GM12878 (cell line): Measurements from ENCODE around the gene DARS1.

Experiments used
- ATF2 ChIP-seq: IDR thresholded peaks from 2 replicates; pipeline ENCODE4 v1.6.1; 2012; ENCODE audit warnings: low read length, inconsistent platforms
- FOXM1 ChIP-seq: IDR thresholded peaks from 2 replicates; pipeline ENCODE4 v1.6.1; 2012; ENCODE audit warnings: low read depth, mild to moderate bottlenecking, inconsistent platforms, low read length, moderate library complexity
- IKZF1 ChIP-seq: fragments of 450-650 bp; conservative IDR thresholded peaks from 2 replicates; pipeline ENCODE4 v1.6.1; 2017; ENCODE audit warnings: antibody characterized with exemption, mild to moderate bottlenecking
- NFIC ChIP-seq: IDR thresholded peaks from 2 replicates; pipeline ENCODE4 v1.6.1; 2012; ENCODE audit warnings: low read depth, mild to moderate bottlenecking, inconsistent platforms, low read length, moderate library complexity
- ZNF384 ChIP-seq: IDR thresholded peaks from 2 replicates; pipeline ENCODE4 v1.6.1; 2012; ENCODE audit warnings: low read depth, mild to moderate bottlenecking, low read length, improper control_type of control experiment, borderline replicate concordance
- TF ChIP-seq, protein P1 (sequence below), 3 experiments: IDR thresholded peaks in 2 of 3; conservative IDR thresholded peaks in 1 of 3; 2 replicates each; pipeline ENCODE4 v1.5.1; 2011; ENCODE audit warnings: low read depth in 3 of 3, low read length in 3 of 3, mild to moderate bottlenecking in 3 of 3, control low read depth in 2 of 3, moderate library complexity in 2 of 3, inconsistent platforms in 1 of 3, mixed read lengths in 1 of 3; ENCODE audit not compliant: control insufficient read depth in 2 of 3, insufficient read depth in 1 of 3; ENCODE audit errors: extremely low read depth in 1 of 3

- TF ChIP-seq, protein P1, sequence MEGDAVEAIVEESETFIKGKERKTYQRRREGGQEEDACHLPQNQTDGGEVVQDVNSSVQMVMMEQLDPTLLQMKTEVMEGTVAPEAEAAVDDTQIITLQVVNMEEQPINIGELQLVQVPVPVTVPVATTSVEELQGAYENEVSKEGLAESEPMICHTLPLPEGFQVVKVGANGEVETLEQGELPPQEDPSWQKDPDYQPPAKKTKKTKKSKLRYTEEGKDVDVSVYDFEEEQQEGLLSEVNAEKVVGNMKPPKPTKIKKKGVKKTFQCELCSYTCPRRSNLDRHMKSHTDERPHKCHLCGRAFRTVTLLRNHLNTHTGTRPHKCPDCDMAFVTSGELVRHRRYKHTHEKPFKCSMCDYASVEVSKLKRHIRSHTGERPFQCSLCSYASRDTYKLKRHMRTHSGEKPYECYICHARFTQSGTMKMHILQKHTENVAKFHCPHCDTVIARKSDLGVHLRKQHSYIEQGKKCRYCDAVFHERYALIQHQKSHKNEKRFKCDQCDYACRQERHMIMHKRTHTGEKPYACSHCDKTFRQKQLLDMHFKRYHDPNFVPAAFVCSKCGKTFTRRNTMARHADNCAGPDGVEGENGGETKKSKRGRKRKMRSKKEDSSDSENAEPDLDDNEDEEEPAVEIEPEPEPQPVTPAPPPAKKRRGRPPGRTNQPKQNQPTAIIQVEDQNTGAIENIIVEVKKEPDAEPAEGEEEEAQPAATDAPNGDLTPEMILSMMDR (IDR thresholded peaks at IDR 0.05 in 2 of 3, conservative IDR thresholded peaks at IDR 0.05 in 1 of 3; ENCODE audit: control insufficient read depth in 2 of 3, extremely low read depth in 1 of 3, insufficient read depth in 1 of 3, low read depth in 3 of 3, low read length in 3 of 3): no peak
- TF ChIP-seq IKZF1 (no peak), ZNF384 (no peak), ATF2 (no peak), NFIC (no peak), FOXM1 (no peak)
Measured at GRCh38 chr2:135948141-135948540, 37.3 kb downstream of the DARS1 start.
